ENCODE data around the gene TMEM208.

TMEM208 gene

DNA sequence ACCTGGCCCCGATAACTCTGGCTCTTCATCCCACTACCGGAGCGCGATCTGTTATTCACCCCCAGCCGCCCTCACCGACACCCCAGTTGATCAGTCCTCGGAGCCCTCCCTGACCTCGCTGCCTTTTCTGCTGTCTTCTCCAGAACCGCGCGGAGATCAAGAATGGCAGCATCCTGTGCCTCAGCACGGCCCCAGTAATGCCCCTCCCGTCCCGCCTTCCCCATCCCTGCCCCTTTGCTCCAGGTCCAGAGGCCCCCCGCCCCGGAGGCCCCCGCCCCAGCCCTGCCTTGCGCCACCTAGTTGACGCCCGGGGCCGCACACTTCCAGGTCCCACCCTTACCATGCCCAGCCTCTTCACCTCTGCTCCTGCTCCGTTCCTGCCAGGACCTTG, 27.1 kb upstream of the TMEM208 start:
- TF ChIP-seq POLR2AphosphoS5 (IDR thresholded peaks at IDR 0.05; ENCODE audit: low read depth, low read length) (no peak), REST (IDR thresholded peaks at IDR 0.05; ENCODE audit: insufficient read depth in 1 of 2, low read depth in 2 of 2, low read length in 2 of 2) (no peak), TAF1 (IDR thresholded peaks at IDR 0.05; ENCODE audit: borderline replicate concordance, insufficient read depth, low read length) (no peak), SIN3A (IDR thresholded peaks at IDR 0.05; ENCODE audit: borderline replicate concordance, insufficient read depth, low read length) (no peak), FOXP2 (optimal IDR thresholded peaks at IDR 0.05; ENCODE audit: borderline replicate concordance, extremely low read depth, extremely low read length, insufficient read depth) (no peak)

DNA sequence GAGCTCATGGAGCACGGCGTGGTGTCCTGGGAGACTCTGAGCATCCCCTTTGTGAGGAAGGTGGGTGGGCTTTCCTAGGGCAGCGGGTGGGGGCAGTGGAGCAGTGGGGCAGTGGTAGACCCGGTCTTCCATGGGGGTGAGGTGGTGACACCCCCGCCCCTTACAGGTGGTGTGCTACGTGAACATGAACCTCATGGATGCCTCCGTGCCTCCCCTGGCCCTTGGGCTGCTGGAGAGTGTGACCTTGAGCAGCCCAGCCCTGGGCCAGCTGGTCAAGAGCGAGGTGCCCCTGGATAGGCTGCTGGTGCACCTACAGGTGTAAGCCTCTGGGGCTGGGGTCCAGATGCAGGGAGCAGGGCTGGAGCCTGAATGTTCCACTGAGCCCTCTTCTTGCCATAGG, 26.4 kb upstream of the TMEM208 start:
- no peak for TF ChIP-seq POLR2AphosphoS5 (IDR thresholded peaks at IDR 0.05; ENCODE audit: low read depth, low read length)
- TF ChIP-seq SIN3A (IDR thresholded peaks at IDR 0.05; ENCODE audit: borderline replicate concordance, insufficient read depth, low read length): no peak
- TF ChIP-seq FOXP2 (optimal IDR thresholded peaks at IDR 0.05; ENCODE audit: borderline replicate concordance, extremely low read depth, extremely low read length, insufficient read depth): no peak
- TF ChIP-seq REST (IDR thresholded peaks at IDR 0.05; ENCODE audit: insufficient read depth in 1 of 2, low read depth in 2 of 2, low read length in 2 of 2): no peak
- TF ChIP-seq TAF1 (IDR thresholded peaks at IDR 0.05; ENCODE audit: borderline replicate concordance, insufficient read depth, low read length): no peak

GRCh38 chr16:67201411-67202345, 25.3 kb upstream of the TMEM208 start:
- no peak for TF ChIP-seq TAF1 (IDR thresholded peaks at IDR 0.05; ENCODE audit: borderline replicate concordance, insufficient read depth, low read length)
- TF ChIP-seq REST (IDR thresholded peaks at IDR 0.05; ENCODE audit: insufficient read depth in 1 of 2, low read depth in 2 of 2, low read length in 2 of 2): no peak
- TF ChIP-seq POLR2AphosphoS5 (IDR thresholded peaks at IDR 0.05; ENCODE audit: low read depth, low read length): no peak

DNA sequence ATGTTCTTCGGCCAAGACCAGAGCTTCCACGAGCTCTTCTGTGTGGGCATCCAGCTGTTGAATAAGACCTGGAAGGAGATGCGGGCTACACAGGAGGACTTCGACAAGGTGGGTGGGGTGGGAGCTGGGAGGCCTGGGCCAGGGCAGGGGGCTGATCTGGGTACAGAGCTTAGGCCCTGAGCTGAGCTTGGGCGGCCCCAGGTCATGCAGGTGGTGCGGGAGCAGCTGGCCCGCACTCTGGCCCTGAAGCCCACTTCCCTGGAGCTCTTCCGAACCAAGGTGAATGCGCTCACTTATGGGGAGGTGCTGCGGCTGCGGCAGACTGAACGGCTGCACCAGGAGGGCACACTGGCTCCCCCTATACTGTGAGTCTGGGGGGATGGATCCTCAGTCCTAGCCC, 24.5 kb upstream of the TMEM208 start:
- TF ChIP-seq FOXP2 (optimal IDR thresholded peaks at IDR 0.05; ENCODE audit: borderline replicate concordance, extremely low read depth, extremely low read length, insufficient read depth) (no peak), SIN3A (IDR thresholded peaks at IDR 0.05; ENCODE audit: borderline replicate concordance, insufficient read depth, low read length) (no peak), TAF1 (IDR thresholded peaks at IDR 0.05; ENCODE audit: borderline replicate concordance, insufficient read depth, low read length) (no peak), REST (IDR thresholded peaks at IDR 0.05; ENCODE audit: insufficient read depth in 1 of 2, low read depth in 2 of 2, low read length in 2 of 2) (no peak), POLR2AphosphoS5 (IDR thresholded peaks at IDR 0.05; ENCODE audit: low read depth, low read length) (no peak)

Data from PFSK-1 (cell line).